SK-N-SH (cell line): ENCODE data around the gene CD38. TPM values are rescaled to one million over a fixed set of nuclear protein-coding genes. Genes with fewer than 3 reads are reported as not detected.
"Not testable (repeated sequence)": the region's sequence is repeated elsewhere in the genome, so short reads cannot be mapped to it uniquely, and the experiment has no call there.

ENCODE experiments used
- CTCF ChIA-PET: fragments of 300-600, 350-600 bp; formaldehyde crosslinking; extraction: SDS; loops from one replicate; lab custom pipeline; 2021; lab: Yijun Ruan, JAX
- POLR2A ChIA-PET: fragments of 350-600 bp; sonication (Branson Sonifier 250); formaldehyde crosslinking; extraction: SDS; loops from one replicate; lab custom pipeline; 2020; ENCODE audit warnings: antibody characterized with exemption, inconsistent platforms; lab: Yijun Ruan, JAX
- DNase-seq: peaks from one replicate; pipeline ENCODE4 v3.0.0; 2012
- H2AFZ ChIP-seq: fragments of 200-600 bp; sonication (generic); 2 replicates; pipeline ENCODE4 v1.8.1; 2016; ENCODE audit warnings: antibody characterized with exemption, mild to moderate bottlenecking, low read depth
- H3F3A ChIP-seq: fragments of 200-600 bp; sonication (generic); replicated peaks from 2 replicates; pipeline ENCODE3; 2016; ENCODE audit warnings: antibody characterized with exemption, mild to moderate bottlenecking; ENCODE audit not compliant: insufficient read depth
- H3K27ac ChIP-seq, 2 experiments: fragments of 200-500 bp in 1 of 2; fragments of 200-600 bp in 1 of 2; sonication (Bioruptor generic) in 1 of 2; sonication (generic), shearing (Covaris generic) in 1 of 2; 2 replicates each; pipeline versions ENCODE4 v1.5.1 to v1.6.1; 2014 to 2016; ENCODE audit warnings: low read depth in 2 of 2, inconsistent platforms in 1 of 2, low read length in 1 of 2, mild to moderate bottlenecking in 1 of 2, mixed read lengths in 1 of 2
- H3K27me3 ChIP-seq: fragments of 200-600 bp; sonication (generic), shearing (Covaris generic); 2 replicates; pipeline ENCODE4 v1.6.1; 2016; ENCODE audit warnings: mixed run types; ENCODE audit not compliant: insufficient read depth
- H3K36me3 ChIP-seq, 2 experiments: fragments of 200-500 bp in 1 of 2; fragments of 200-600 bp in 1 of 2; sonication (Bioruptor generic) in 1 of 2; sonication (generic) in 1 of 2; replicated peaks in 1 of 2; 2 replicates each; pipeline versions ENCODE3 to v1.5.1; 2014 to 2016; ENCODE audit warnings: low read length in 1 of 2, mild to moderate bottlenecking in 1 of 2; ENCODE audit not compliant: insufficient read depth in 2 of 2, control insufficient read depth in 1 of 2
- H3K4me1 ChIP-seq, 2 experiments: fragments of 200-500 bp in 1 of 2; fragments of 200-600 bp in 1 of 2; sonication (Bioruptor generic) in 1 of 2; sonication (generic), shearing (Covaris generic) in 1 of 2; 2 replicates each; pipeline versions ENCODE4 v1.5.1 to v1.6.1; 2014 to 2016; ENCODE audit warnings: low read depth in 1 of 2, low read length in 1 of 2, mixed run types in 1 of 2; ENCODE audit not compliant: insufficient read depth in 2 of 2, control insufficient read depth in 1 of 2
- H3K4me2 ChIP-seq: fragments of 200-600 bp; sonication (generic), shearing (Covaris generic); 2 replicates; pipeline ENCODE4 v1.6.1; 2017; ENCODE audit warnings: mixed run types
- H3K4me3 ChIP-seq, 2 experiments: fragments of 200-500 bp in 1 of 2; fragments of 200-600 bp in 1 of 2; sonication (Bioruptor generic) in 1 of 2; sonication (generic), shearing (Covaris generic) in 1 of 2; 2 replicates each; pipeline versions ENCODE4 v1.5.1 to v1.8.1; 2014 to 2016; ENCODE audit warnings: low read depth in 2 of 2, inconsistent platforms in 1 of 2, low read length in 1 of 2, mild to moderate bottlenecking in 1 of 2, mixed read lengths in 1 of 2, moderate library complexity in 1 of 2
- H3K79me2 ChIP-seq: fragments of 200-600 bp; sonication (generic); 2 replicates; pipeline ENCODE4 v1.8.1; 2017; ENCODE audit warnings: mild to moderate bottlenecking; ENCODE audit not compliant: insufficient read depth
- H3K9ac ChIP-seq: fragments of 200-600 bp; sonication (generic); 2 replicates; pipeline ENCODE4 v1.6.1; 2017; ENCODE audit warnings: mixed run types
- H3K9me2 ChIP-seq: fragments of 200-600 bp; sonication (generic); 2 replicates; pipeline ENCODE4 v1.6.1; 2017; ENCODE audit warnings: mixed run types
- H3K9me3 ChIP-seq: fragments of 200-600 bp; sonication (generic); 2 replicates; pipeline ENCODE4 v1.6.1; 2017; ENCODE audit warnings: mixed run types, mild to moderate bottlenecking, moderate library complexity
- H4K20me1 ChIP-seq: fragments of 200-600 bp; sonication (generic); 2 replicates; pipeline ENCODE4 v1.6.1; 2017; ENCODE audit warnings: mild to moderate bottlenecking, mixed run types; ENCODE audit not compliant: insufficient read depth
- CTCF ChIP-seq: fragments of 200-600 bp; sonication (generic); IDR thresholded peaks from 2 replicates; pipeline ENCODE4 v1.6.1; 2017; ENCODE audit warnings: antibody characterized with exemption, mild to moderate bottlenecking, moderate library complexity
- RCOR1 ChIP-seq: fragments of 150-350 bp; IDR thresholded peaks from 2 replicates; pipeline ENCODE4 v1.6.1; 2017; ENCODE audit warnings: antibody characterized with exemption, low read length
- RFX5 ChIP-seq: IDR thresholded peaks from 2 replicates; pipeline ENCODE4 v1.6.1; 2012; ENCODE audit warnings: mild to moderate bottlenecking, improper control_type of control experiment, low read length
- RXRA ChIP-seq: IDR thresholded peaks from 2 replicates; pipeline ENCODE4 v1.4.0; 2012; ENCODE audit warnings: low read depth, mild to moderate bottlenecking, borderline replicate concordance
- TCF12 ChIP-seq: IDR thresholded peaks from 2 replicates; pipeline ENCODE4 v1.4.0; 2012
- TEAD4 ChIP-seq: IDR thresholded peaks from 2 replicates; pipeline ENCODE4 v1.4.0; 2012; ENCODE audit warnings: mild to moderate bottlenecking, borderline replicate concordance; ENCODE audit not compliant: insufficient read depth
- USF2 ChIP-seq: fragments of 150-350 bp; IDR thresholded peaks from 2 replicates; pipeline ENCODE4 v1.6.1; 2017; ENCODE audit warnings: antibody characterized with exemption, low read length, low read depth, borderline replicate concordance
- YY1 ChIP-seq: IDR thresholded peaks from 2 replicates; pipeline ENCODE4 v1.4.0; 2012; ENCODE audit warnings: low read depth, mild to moderate bottlenecking
- ZBTB33 ChIP-seq: IDR thresholded peaks from 2 replicates; pipeline ENCODE4 v1.4.0; 2012; ENCODE audit warnings: low read depth, borderline replicate concordance
- WGBS: methylation state at CpG from one replicate; pipeline ENCODE4 v1.1.6; 2017; ENCODE audit warnings: low lambda C conversion rate; 5-methylcytosine and 5-hydroxymethylcytosine counted together
- polyA plus RNA-seq, 3 experiments: library from polyadenylated mRNA; depleted of rRNA; stranded (reverse); fragments of >200 nt; gene quantifications; 2 replicates each; pipeline ENCODE4 v1.2.3, GENCODE V29; 2012

Gene CD38
- polyA plus RNA-seq, 1 of the 3 experiments (the other 2 are of a cell fraction): 0.02 TPM

- ChIA-PET POLR2A (no interaction called here), CTCF (interaction anchor here (1.6 kb wide), 1 partner anchor 202 kb away, joined by 6 read pairs; no protein-coding TSS in a partner anchor)
- no peak for TF ChIP-seq RXRA
- TF ChIP-seq YY1: no peak
- no peak for TF ChIP-seq USF2
- TF ChIP-seq TEAD4: no peak
- no peak for TF ChIP-seq TCF12
- TF ChIP-seq RCOR1: no peak
- TF ChIP-seq CTCF: no peak
- TF ChIP-seq ZBTB33: no peak
- TF ChIP-seq RFX5: no peak
- Histone ChIP-seq H3K27me3 (peaks cover 8% of the 10 kb centered on the region; the same call in 1 of the 2 replicates), H3K27ac (no peak overlapping the region), H3K4me1 (peaks cover 0 to 2% of the 10 kb centered on the region in 2 experiments; a peak in 1 of 4 replicates), H3K79me2 (no peaks in the 10 kb centered on the region), H3F3A (no peaks in the 10 kb centered on the region), H2AFZ (no peak overlapping the region), H3K9ac (no peak overlapping the region), H3K36me3 (no peaks in the 10 kb centered on the region), H3K4me2 (no peak overlapping the region), H4K20me1 (no peaks in the 10 kb centered on the region), H3K4me3 (no peak overlapping the region), H3K9me3 (peaks cover 10% of the 10 kb centered on the region; the same call in 1 of the 2 replicates), H3K9me2 (no peaks in the 10 kb centered on the region)
- WGBS: 23% methylated on average over 2 of the region's 2 CpGs
- no peak for DNase-seq
Measured at GRCh38 chr4:15799701-15800100, 21.6 kb downstream of the CD38 start.

- H3K79me2 ChIP-seq, H3K9me2 ChIP-seq, POLR2A ChIA-PET, H3K9ac ChIP-seq, H3K27me3 ChIP-seq, DNase-seq, H3K36me3 ChIP-seq, H3K9me3 ChIP-seq, H3K4me2 ChIP-seq, H3K4me1 ChIP-seq, H3K4me3 ChIP-seq, H3F3A ChIP-seq, H3K27ac ChIP-seq, H2AFZ ChIP-seq, H4K20me1 ChIP-seq: not testable (repeated sequence)
- CTCF ChIA-PET: interaction anchor here (1.0 kb wide), 1 partner anchor 154 kb away, joined by 3 read pairs; no protein-coding TSS in a partner anchor
Measured at GRCh38 chr4:15802497-15802896, 24.4 kb downstream of the CD38 start.
